HG03045 (cell line): Measurements from ENCODE around the gene ADAMTS16.

Source experiments
- ATAC-seq: cut with Tn5 transposase; IDR thresholded peaks from one replicate; pipeline ENCODE4 v1.9.1; 2021; ENCODE audit warnings: mild to moderate bottlenecking, moderate library complexity; ENCODE audit not compliant: unreplicated experiment

The ADAMTS16 gene

DNA sequence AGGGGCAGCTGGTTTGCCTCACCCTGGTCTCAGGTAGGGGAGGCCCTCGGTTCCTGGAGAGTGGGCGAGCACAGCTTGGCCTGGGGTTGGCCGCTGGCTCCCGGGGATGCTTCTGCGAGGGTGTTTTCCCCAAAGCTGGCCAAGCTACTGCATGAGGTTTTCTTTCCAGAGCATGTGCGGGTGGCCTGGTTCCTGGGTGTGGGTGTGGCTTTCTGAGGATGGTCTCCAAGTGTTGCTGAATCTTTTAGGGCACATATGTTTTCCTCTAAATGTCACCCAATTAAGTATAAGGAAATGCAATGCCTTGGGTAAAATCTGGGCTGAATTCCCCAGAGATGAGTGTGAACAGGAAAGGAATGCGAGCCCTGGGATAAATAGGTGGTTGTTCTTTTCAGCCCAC lies 166.6 kb downstream of the ADAMTS16 start:
- no peak for ATAC-seq

DNA sequence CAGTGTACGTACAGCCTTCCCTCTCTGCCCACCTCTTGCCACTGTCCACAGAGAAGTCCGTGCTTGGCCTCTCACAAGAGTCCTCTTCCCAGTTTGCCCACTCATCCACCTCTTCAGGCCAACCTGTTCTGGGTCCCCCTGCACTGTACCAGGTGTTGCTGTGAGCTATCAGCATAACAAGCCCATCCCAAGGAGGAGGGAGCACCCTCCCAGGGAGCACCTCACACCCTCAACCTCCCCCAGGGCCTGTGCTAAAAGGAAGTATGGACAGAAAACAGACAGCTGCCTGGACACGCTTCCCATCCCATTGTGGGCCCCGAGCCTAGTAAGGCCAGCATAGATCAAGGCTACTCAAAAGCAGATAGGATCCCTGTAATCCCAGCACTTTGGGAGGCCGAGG lies 168.2 kb downstream of the ADAMTS16 start:
- ATAC-seq, result no peak

DNA sequence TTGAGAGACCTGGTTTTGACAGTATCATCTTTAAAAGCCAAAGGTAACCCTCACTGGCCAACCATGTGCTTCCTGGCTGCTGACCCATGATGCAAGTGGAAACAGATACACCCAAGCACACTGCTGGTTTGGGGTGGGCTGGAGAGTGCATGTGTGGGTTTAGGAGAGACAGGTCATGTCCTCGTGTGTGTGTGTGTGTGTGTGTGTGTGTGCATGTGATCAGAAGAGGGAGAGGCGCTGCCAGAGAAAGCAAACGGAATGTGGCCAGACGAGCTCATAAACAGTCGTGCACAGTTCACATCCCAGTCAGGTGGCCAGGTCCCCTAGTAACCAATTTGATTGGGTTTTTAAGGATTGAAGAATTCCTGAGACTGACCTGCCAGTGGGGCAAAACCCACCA lies 169.5 kb downstream of the ADAMTS16 start:
- no peak for ATAC-seq

DNA sequence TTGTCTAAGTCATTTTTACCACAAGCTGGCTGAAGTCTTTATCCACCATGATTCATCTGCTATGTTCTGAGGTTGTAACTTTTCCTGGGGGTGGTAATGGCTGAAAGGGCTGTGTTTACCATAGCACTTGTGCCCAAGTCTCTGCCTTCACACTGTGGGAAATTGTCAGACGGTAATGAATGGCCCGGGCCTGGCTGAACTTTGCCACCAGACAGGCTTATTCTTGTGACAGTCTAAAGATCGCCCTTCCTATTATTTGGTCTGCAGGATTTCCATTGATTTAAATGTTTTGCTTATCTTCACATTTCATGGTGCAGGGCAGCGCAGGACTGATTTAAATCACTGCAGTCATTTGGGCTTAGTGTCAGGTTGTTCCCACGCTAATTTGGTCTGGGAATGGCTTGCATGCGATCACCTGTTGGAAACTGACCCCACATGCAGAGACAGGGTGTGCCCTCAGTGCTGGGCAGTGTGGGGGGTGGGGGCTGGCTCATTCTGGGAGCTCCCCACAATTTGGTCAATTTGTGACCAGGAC lies 173.0 kb downstream of the ADAMTS16 start:
- no peak for ATAC-seq

DNA sequence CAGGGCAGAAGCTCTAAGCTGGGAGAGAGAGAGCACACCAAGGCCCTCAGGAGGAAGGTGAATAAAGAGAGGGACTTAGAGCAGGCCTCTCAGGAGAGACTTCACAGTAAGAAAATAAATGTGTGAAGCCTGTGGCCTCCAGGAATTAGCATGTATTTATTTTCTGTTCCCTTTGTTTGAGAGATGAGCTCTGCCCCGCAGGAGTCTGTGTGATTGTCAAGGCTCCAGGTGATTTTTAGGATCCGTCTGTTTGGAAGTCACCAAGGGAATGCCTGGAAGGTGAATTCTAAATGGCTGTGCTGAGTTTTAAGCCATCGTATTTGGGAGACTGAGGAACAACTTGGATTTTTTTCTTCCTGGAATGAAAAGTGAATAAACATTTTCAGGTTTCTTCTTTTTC lies 174.0 kb downstream of the ADAMTS16 start:
- no peak for ATAC-seq

DNA sequence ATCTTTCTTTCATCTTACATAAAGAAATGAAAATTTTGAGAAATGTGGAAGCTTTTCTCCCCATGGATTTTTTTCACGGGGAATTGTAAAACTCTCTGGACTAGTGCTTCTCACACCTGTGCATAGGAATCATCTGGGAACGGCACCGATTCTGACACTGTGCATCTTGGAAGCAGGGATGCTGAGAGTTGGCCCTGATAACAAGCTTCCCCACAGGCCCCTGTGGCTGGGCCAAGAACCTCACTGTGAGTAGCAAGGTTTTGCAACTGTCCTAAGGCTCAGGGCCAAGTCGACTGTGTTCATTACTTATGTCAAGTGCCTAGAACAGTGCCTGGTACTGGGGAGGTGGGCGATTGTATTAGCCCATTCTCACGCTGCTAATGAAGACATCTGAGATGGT lies 174.5 kb downstream of the ADAMTS16 start:
- no peak for ATAC-seq

DNA sequence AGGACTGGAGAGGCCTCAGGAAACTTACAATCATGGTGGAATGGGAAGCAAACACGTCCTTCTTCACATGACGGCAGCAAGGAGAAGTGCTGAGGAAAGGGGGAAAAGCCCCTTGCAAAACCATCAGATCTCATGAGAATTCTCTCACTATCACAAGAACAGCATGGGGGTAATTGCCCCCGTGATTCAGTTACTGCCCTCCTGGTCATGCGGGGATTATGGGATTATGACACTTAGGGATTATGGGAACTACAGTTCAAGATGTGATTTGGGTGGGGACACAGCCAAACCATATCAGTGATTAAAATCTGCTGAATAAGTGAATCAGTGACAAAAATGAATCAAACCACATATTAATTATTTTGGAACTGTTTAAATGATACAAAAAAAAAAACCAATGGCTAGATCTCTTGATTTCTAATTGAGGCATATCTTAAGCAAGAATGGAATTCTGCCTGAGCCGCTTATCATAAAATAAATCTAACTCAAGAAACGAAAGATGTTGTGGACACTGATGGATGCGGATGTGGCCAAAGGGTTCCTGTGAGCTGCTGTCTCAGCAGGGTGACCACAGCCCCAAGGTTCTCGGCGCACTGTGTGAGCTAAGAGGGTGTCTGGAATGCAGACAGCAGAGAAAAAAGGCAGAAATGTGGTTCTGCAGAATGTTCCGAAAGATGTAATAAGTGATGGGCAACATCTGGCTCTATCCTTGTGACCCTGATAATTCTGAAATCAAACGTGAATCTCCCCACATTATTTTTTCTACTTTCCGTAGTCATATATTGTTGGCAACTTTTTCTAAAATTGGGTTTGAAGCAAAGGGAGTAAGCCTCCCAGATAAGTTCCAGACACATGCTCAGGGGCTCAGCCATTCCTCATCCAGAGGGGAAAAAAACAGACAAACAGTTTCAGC lies 175.2 kb downstream of the ADAMTS16 start:
- ATAC-seq, result no peak

DNA sequence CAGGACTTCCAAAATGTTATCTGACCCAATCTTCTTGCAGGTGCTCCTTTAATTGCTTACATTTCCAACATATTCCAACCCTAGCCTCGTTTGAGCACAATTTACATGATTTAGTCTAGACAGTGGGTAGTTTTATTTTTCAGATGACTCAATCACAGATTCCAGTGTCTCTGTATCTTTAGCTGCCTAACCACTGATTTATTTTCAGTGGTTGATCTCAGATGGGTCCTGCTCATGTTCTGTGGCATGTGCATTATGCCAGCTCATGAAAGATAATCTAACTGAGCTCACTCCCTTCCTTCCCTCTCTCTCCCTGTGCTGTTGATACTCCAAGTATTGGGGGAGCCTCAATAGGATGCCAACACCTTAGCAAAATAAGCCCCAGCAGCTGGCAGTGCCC lies 176.2 kb downstream of the ADAMTS16 start:
- ATAC-seq, result no peak

DNA sequence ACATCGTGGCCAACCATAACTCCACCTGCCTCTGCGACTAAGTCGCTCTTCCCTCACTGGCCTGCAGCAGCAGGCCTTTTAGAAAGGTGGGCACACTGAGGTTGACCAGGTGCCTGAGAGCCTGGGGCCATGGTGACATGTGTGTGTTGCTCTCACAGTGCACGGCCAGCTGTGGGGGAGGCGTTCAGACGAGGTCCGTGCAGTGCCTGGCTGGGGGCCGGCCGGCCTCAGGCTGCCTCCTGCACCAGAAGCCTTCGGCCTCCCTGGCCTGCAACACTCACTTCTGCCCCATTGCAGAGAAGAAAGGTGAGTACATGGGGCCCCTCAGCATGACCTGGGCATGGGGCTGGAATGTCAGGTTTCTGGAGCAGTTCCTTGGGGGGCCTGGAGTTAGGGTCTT lies 177.8 kb downstream of the ADAMTS16 start:
- ATAC-seq, result no peak

DNA sequence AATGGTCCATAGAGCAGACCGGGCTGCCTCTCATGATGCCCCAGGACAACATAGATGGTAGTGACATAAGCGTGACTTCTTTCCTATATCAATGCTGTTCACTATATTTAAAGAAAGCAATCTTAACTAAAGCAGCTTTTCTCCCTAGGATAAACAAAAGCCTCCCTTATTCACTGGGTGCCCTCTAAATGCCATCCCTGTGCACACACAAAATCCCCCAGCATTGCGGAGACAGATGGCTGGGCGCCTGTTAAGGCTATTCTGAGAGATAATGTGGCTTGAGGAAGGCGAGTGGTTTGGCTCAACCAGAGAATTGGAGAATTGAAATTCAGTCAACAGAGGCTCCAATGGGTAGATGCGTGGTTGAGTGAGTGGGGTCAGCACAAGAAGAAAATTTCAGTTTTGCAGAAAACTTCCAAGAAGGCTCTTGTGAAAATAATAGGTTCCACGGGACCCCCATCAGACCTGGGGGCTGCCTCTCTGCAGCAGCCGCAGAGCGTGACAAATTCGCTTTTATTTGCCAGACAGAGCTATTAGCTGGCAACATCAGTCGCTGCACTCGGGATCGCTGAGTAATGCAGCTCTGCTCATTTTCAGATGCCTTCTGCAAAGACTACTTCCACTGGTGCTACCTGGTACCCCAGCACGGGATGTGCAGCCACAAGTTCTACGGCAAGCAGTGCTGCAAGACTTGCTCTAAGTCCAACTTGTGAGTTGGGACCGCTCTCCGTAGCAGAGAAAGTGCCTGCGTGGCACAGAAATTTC lies 178.5 kb downstream of the ADAMTS16 start:
- ATAC-seq, result no peak

DNA sequence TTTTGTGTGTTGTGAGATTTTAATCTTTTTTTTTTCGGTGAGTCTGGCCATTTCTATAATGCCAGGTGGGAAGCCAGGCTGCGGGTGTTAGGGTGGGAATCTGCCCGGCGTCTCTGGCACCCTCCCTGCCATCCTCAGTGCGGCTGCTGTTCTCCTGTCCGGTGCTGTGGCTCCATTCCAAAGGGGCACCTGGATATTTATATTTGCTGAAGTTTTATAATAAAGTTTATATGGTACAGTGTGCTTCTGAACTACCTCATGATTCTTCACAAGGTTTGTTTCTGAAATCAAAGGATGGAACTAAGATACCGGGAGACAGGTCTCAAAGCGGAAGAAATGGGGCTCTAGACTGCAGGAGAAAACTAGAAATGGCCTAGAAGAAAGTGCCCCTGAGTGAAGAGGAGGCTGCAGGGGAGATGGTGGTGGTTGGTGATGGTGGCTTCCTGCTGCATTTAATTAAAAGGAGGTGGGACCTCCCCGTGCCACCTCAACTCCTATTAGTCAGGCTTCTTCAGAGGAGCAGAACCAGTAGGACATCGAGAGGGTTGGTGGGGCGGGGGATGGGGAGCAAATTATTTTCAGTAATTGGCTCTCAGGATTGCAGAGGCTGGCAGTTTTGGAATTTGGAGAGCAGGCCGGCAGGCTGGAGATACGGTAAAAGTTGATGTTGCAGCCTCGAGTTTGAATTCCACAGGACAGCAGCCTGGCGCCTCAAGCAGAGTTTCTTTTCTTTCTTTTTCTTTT lies 180.1 kb downstream of the ADAMTS16 start:
- ATAC-seq, result no peak

DNA sequence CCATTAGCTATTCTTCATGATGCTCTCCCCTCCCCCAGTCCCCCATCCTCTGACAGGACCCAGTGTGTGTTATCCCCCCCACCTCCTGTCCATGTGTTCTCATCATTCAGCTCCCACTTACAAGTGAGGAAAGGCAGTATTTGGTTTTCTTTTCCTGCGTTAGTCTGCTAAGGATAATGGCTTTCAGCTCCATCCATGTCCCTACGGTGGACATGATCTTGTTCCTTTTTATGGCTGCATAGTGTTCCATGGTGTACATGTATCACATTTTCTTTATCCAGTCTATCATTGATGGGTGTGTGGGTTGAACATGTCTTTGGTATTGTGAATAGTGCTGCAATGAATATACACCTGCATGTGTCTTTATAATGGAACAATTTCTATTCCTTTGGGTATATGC lies 181.0 kb downstream of the ADAMTS16 start:
- ATAC-seq, result no peak

DNA sequence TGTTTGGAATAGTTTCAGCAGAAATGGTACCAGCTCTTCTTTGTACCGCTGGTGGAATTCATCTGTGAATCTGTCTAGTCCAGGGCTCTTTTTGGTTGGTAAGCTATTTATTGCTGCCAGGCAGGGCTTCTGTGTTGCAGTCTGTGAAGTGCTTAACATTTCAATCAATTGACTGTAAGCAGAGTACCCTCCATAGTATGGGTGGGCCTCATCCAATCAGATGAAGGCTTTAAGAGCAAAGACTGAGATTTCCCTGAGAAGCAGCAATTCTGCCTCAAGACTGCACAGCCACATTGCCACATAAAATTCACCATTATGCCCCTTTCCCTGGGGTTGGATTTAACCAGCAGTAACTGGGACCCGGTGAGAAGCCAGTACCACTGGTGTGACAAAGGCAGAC lies 183.4 kb downstream of the ADAMTS16 start:
- no peak for ATAC-seq

DNA sequence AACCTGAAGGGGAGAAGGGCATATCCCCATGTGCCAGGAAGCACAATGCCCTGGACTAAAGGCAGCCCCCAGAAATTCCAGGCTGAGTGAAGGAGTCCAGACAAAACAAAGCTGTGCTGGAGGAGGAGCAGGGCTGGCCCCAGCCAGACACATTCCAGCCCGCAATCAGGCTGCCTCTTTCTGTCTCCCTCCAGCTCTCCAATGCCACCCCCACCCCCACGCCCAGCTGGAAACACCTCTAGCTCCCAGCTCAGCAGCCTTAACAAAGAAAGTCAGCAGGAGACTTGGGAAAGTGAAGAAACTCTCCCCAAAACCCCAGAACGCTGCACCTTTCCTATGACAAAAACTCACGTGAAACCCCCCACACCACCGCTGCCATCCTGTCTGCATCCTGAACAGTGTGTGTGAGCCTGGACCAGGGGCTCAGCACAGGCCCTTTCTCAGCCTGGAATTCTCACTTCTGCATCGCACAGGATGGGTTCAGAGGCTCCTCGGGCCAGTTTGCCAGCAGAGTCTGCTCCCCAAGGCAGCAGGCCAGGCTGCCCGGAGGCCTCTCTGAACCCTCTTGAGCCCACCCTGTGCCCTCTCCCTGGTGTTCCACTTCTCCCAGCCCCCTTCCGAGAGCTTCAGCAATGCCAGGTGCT lies 186.1 kb downstream of the ADAMTS16 start:
- no peak for ATAC-seq

DNA sequence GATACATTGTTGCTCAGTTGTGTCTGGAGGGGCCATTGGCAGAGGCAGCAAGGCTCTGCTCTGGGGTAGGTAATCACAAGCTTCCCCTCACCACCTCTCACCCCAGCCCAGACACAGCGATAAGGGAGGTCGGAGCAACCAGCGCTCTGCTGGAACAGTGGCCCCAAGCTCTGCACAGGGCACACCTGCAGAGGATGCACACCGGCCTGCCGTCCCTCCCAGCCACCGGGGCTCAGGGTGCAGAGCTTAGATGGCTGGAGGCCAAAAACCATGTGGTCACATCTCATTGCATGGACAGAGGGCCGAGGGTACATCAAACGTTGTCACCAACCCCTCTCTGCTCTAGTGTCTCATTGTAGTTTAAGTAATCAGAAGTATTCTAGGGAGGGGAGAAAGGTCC lies 187.0 kb downstream of the ADAMTS16 start:
- ATAC-seq, result no peak

DNA sequence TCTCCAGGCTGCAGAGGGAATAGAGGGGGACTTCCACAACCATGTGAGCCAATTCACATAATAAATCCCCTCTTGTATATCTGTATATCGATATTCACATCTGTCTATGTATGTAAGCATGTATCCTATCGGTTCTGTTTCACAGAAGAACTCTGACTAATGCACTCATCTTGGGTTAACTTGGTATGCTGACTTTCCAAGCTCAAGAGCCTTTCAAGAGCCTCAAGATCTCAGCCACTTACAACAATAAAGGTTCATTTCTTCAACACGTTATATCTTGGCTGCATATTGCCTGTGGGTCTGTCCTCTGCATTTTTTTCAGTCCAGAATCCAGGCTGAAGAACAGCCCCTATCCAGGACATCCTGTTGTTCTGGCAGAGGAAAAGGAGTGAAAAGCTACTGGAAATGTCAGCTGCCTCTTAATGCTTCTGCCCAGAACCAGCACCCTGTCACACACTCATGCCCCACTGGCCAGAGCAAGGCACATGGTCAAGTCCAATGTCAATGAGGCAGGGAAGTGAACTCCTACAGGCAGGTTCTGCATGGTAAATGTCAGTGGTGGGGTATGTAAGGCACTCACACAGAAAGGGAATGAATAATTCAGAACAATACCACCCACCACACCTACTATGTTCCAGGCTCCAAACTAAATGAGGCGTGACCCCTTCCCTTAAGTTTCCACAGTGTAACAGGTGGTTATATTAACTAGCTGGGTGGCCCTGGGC lies 190.8 kb downstream of the ADAMTS16 start:
- ATAC-seq, result no peak

DNA sequence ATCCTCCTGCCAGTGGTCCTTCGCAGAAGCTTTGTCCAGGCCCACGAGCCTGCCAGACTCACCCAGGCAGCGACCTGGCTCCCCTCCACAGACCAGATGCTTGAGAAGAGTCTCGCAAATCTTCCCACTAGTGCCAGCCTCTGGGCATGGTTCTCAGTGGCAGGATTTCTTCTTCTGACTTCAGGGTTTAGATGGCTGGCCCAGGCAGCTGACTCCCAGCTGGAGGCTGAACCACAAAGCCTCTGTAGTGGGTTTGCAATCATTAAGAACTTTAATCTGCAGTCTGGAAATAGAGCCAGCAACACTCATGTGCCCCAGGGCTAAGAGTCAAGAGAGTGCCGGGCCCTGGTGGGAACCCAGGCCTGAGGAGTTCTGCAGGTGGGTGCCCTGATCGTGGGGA lies 191.7 kb downstream of the ADAMTS16 start:
- ATAC-seq, result no peak

DNA sequence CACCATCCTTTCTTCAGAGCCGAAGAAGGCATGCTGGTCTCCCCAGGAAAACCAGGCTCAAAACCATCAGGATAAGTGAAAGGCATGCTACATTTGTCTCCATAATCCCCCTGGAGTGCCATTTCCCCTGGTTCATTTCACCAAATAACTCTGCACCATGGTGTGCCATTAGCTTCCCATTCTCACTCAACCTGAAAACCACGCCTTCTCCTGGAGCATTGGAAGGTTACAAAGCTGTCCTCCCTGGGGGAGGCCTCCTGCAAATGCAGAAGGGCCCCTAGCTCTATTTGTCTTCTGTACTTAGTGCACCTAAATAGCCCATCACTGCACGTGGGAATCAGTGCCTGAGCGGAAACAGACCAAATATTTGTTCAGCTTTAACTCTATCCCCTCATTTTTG lies 192.2 kb downstream of the ADAMTS16 start:
- ATAC-seq, result no peak

DNA sequence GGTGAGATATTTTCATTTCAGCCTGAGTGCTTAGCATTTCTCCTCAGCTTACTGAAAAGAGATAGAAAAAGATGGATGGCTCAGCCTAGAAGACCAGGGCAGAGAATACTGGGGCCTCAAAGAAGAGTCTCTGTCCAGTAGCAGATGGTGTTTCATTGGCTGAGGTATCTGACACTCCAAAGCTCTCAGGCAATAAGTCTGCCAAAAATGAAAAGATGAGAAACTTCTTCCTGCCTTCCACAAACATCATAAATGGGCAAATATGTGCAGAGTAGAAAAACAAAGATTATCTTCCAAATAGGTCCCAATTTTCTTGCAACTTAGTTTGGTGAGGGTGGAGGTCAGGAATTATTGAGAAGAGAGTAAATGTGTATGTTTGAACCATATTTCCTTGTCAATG lies 195.0 kb downstream of the ADAMTS16 start:
- ATAC-seq, result no peak

DNA sequence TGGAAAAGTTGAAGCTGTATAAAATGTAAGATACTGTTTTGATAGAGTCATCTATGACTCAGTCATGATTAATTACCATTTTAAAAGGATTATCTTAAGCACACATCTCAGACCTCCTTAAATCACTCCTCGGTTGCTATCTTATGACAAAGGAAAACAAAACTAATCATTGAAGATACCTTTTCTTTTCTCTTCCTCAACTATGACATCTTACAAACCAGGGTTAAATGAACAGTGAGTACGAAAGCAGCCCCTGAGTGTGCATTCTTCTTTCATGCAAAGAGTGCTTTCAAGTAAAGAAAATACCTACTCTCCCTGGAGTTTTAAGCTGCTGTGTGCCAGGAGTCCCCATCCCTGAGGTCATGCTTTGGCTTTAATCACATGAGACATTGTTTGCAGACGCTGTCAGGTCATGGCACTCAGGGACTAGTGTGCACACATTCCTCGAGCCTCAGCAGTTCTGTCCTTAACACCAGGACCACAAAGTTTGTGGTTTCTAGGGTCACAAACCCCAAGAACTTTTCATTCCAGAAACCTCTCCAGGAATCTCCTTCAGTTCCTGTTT lies 195.7 kb downstream of the ADAMTS16 start:
- ATAC-seq, result no peak
